ENCODE results near the gene MCHR2. TPM values are rescaled to one million over a fixed set of nuclear protein-coding genes. Genes with fewer than 3 reads are reported as not detected.

MCHR2 gene
- total and polyA plus RNA-seq, 12 donors = not detected

DNA sequence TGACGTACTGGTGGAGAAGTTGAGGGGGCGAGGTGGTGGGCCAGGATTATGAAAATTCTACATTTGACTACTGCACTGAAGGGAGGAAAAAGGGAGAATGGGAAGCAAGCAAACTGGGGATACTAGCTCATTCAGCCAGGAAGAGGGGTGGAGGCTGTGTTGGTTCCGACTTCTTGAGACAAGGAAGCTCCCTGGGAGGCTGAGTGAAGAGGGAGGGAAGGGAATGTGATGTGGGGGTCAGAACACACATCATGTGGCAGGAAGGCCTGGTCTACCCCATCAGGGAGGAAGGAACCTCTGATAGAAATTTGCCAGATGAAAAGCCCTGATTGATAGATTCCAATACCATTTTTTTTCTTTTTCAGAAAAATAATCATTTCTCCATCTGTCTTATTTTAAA is 28.8 kb upstream of the MCHR2 start:
- no peaks in the 10 kb centered on the region for H3K4me1 ChIP-seq
- TF ChIP-seq, protein P1, sequence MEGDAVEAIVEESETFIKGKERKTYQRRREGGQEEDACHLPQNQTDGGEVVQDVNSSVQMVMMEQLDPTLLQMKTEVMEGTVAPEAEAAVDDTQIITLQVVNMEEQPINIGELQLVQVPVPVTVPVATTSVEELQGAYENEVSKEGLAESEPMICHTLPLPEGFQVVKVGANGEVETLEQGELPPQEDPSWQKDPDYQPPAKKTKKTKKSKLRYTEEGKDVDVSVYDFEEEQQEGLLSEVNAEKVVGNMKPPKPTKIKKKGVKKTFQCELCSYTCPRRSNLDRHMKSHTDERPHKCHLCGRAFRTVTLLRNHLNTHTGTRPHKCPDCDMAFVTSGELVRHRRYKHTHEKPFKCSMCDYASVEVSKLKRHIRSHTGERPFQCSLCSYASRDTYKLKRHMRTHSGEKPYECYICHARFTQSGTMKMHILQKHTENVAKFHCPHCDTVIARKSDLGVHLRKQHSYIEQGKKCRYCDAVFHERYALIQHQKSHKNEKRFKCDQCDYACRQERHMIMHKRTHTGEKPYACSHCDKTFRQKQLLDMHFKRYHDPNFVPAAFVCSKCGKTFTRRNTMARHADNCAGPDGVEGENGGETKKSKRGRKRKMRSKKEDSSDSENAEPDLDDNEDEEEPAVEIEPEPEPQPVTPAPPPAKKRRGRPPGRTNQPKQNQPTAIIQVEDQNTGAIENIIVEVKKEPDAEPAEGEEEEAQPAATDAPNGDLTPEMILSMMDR (IDR thresholded peaks at IDR 0.05) = no peak
- no peak overlapping the region for H3K27ac ChIP-seq
- ATAC-seq (no peak), DNase-seq (no peak)
- intact Hi-C loops (cut with DNase I) = no loop called here
- peaks cover 0 to 16% (median 2%) of the 10 kb centered on the region in 11 donors for H3K9me3 ChIP-seq
- WGBS, 2 donors = 77 to 82% methylated on average over 3 of the region's 3 CpGs
- no peak overlapping the region for H3K4me3 ChIP-seq
- peaks cover 0 to 2% (median 0%) of the 10 kb centered on the region in 7 donors for H3K27me3 ChIP-seq
- no peaks in the 10 kb centered on the region for H3K36me3 ChIP-seq

DNA sequence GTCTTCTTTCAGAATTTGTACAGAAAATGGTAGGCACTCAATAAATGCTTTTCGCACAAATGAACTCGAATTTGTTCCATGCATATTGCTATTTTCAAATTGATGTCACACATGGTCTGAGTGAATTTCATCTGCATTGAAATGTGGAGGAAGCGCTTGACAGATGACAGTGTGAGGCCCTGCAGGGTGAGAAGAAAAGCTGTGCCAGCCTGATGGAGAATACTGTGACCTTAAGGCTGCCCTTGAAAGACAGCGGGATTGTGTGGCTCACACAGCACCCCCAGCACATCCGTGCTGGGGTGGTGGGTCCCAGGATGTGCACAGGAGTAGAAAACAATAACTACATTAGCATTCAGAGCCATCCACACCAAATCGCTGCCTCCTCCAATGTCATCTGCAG is 14.8 kb upstream of the MCHR2 start:
- Histone ChIP-seq H3K4me1 (no peaks in the 10 kb centered on the region), H3K27ac (no peak overlapping the region), H3K9me3 (no peaks in the 10 kb centered on the region), H3K4me3 (no peak overlapping the region), H3K27me3 (peaks cover 0 to 45% (median 9%) of the 10 kb centered on the region in 7 donors), H3K36me3 (no peaks in the 10 kb centered on the region)
- 75 to 76% methylated on average over 6 of the region's 6 CpGs for WGBS, 2 donors
- ATAC-seq (no peak), DNase-seq (no peak)
- TF ChIP-seq, protein P1 (IDR thresholded peaks at IDR 0.05) = no peak
- intact Hi-C loops (cut with DNase I) = loop anchor here in 2 of 10 donors (10.0 kb wide), 2 partner anchors 466 to 656 kb away; no protein-coding TSS in a partner anchor

DNA sequence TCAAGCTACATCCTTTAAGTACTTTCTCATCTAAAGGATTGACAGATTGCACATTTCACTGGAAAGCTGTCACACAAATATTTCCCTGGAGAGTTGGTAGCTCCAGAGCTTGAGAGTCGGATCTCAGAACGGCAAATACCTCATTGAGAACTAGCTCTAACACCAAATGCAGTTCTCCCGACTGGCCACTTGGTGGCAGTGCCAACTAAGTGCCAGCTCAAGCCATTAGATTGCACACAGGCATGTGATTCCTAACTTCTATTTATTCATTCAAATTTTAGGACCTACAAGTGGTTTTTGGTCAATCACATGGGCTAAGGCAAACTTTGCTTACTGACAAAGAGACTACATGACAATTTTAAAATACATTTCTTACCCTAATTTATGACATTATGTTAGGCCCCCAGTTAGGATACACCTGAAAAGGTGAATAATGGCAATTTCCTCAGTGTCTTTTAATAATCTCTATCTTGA is 7.9 kb upstream of the MCHR2 start:
- intact Hi-C loops (cut with DNase I) = loop anchor here in 3 of 10 donors (2.0 to 10.0 kb wide), 3 partner anchors 473 to 663 kb away; no protein-coding TSS in a partner anchor

DNA sequence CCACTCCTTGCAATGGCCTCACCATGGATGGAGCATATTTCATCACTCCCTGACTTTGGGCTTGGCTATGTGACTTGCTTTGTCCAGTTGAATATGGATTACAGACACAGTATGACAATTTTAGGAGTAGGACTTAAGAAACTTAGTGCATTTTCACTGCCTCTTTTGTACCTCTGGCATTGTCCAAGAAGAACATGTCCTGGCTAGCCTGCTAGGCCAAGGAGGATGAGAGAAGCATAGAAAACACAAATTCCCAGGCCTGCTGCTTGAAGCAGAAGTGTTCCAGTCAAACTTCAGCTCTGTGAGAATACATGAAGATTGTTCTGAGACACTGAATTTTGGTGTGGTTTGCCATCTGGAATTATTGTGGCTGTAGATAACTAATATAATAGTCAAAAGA is 3.1 kb upstream of the MCHR2 start:
- no peak overlapping the region for H3K4me3 ChIP-seq
- no peak for DNase-seq
- peaks cover 0 to 59% (median 48%) of the 10 kb centered on the region in 7 donors for H3K27me3 ChIP-seq
- no peaks in the 10 kb centered on the region for H3K9me3 ChIP-seq
- intact Hi-C loops (cut with DNase I) = no loop called here
- H3K4me1 ChIP-seq = peaks cover 0 to 4% (median 0%) of the 10 kb centered on the region in 9 donors
- no peaks in the 10 kb centered on the region for H3K36me3 ChIP-seq
- TF ChIP-seq, protein P1 (IDR thresholded peaks at IDR 0.05) = no peak
- no peak for ATAC-seq
- no peak overlapping the region for H3K27ac ChIP-seq

More for the DNA sequence above, 7.9 kb upstream of the MCHR2 start:
- no peaks in the 10 kb centered on the region for H3K36me3 ChIP-seq
- ATAC-seq = peak in 2 of 8 donors; percentile 61 to 69
- H3K9me3 ChIP-seq = no peaks in the 10 kb centered on the region
- 1 to 3% methylated on average over 3 of the region's 3 CpGs for WGBS, 2 donors
- H3K27me3 ChIP-seq = peaks cover 0 to 54% (median 27%) of the 10 kb centered on the region in 7 donors
- H3K27ac ChIP-seq = no peak overlapping the region
- H3K4me3 ChIP-seq = no peak overlapping the region
- TF ChIP-seq, protein P1 (IDR thresholded peaks at IDR 0.05) = peak; percentile 59 to 94 (median 82)
- H3K4me1 ChIP-seq = no peaks in the 10 kb centered on the region
- peak; percentile 12 to 16 for DNase-seq

All from heart right ventricle (tissue), 16 donors.